22Rv1 (cell line): Measurements from ENCODE around the gene DOCK3.

Experiments
- ZFX ChIP-seq: fragments of 450-650 bp; IDR thresholded peaks from 2 replicates; pipeline ENCODE4 v1.6.1; 2017; ENCODE audit warnings: antibody characterized with exemption, borderline replicate concordance
- TF ChIP-seq, protein P1 (sequence below): fragments of 450-650 bp; IDR thresholded peaks from 2 replicates; pipeline ENCODE4 v1.5.1; 2017; ENCODE audit warnings: mild to moderate bottlenecking

DNA sequence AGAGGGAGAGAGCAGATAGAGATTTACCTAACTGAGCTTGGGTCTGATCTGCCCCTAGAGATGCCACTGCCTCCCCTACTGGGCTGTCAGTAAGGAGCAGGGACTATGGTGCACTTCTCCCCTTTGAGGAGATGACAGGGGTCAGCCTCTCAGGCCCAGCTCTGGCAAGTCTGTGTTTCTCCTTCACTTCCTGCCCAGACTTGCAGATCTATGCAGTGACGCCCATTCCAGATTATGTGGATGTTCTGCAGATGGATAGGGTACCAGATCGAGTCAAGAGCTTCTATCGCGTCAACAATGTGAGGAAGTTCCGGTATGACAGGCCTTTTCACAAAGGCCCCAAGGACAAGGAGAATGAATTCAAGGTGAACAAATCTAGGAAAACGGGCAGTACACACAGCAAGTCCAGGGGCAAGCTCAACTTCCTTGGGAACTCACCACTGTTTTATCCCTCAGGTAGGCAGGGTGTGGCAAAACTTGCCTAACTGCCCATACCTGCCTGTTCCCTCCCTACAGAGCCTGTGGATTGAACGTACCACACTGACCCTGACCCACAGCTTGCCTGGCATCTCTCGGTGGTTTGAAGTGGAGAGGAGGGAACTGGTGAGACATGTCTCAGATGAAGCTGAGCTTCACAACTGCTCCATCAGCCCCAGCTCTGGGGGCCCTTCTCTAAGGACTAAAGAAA lies 681.3 kb downstream of the DOCK3 start:
- TF ChIP-seq, protein P1, sequence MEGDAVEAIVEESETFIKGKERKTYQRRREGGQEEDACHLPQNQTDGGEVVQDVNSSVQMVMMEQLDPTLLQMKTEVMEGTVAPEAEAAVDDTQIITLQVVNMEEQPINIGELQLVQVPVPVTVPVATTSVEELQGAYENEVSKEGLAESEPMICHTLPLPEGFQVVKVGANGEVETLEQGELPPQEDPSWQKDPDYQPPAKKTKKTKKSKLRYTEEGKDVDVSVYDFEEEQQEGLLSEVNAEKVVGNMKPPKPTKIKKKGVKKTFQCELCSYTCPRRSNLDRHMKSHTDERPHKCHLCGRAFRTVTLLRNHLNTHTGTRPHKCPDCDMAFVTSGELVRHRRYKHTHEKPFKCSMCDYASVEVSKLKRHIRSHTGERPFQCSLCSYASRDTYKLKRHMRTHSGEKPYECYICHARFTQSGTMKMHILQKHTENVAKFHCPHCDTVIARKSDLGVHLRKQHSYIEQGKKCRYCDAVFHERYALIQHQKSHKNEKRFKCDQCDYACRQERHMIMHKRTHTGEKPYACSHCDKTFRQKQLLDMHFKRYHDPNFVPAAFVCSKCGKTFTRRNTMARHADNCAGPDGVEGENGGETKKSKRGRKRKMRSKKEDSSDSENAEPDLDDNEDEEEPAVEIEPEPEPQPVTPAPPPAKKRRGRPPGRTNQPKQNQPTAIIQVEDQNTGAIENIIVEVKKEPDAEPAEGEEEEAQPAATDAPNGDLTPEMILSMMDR = no peak
- no peak for TF ChIP-seq ZFX
